HG02973 (cell line): ENCODE data around the gene MED31.
"Not testable (repeated sequence)": the region's sequence is repeated elsewhere in the genome, so short reads cannot be mapped to it uniquely, and the experiment has no call there.

Source experiments
- ATAC-seq: cut with Tn5 transposase; IDR thresholded peaks from one replicate; pipeline ENCODE4 v1.9.1; 2021; ENCODE audit warnings: moderate library complexity; ENCODE audit not compliant: unreplicated experiment

Gene MED31

DNA sequence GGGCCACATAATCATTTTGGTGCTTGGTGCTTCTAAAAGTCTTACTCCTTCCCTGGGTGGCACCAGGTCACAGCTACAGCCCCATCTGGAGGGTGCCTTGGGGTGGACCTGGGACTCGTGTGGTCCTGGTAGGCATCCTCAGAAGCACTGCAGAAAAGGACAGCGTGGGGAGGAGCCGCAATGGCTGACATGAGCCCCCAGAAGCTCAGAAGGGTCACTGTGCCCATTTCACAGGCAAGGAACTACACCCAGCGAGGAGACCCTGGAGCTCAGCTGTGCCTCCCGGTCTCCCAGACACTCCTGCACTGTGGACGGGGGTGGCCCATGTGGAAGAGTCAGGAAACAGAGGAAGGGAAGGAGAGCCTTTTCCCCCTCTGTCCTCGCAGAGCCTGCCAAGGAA lies 26.5 kb upstream of the MED31 start:
- ATAC-seq: no peak

GRCh38 chr17:6677158-6677831 lies 25.9 kb upstream of the MED31 start:
- ATAC-seq: no peak

GRCh38 chr17:6676802-6677157 lies 25.4 kb upstream of the MED31 start:
- ATAC-seq: no peak

DNA sequence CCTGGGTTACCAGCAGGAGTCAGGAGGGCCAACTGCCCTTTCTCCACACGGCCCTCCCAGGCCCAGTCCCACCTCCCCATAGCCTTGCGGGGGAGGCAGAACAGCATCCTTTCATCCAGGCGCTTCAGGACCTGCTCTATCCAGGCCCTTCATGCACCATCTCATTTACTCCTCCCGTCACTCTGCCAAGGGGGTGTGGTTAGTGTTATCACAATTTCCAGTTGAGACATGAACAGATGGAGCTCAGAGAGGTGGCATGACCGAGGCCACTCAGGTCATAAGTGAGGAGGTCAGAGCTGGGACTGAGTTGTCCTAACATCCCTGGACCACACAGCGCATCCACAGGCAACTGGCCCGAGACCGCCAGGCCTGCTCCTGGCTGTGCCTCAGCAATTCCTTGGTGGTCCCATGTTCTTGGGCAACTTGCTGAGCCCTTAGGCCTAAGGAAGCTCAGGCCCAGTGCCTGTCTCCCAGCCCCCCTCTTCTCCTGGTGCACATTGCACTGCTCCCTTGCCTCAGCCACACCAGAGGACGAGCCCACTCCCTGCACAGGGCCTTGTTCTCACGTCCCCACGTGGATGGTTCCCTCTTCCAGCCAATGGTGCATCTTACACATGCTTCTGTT lies 23.9 kb upstream of the MED31 start:
- ATAC-seq: no peak

DNA sequence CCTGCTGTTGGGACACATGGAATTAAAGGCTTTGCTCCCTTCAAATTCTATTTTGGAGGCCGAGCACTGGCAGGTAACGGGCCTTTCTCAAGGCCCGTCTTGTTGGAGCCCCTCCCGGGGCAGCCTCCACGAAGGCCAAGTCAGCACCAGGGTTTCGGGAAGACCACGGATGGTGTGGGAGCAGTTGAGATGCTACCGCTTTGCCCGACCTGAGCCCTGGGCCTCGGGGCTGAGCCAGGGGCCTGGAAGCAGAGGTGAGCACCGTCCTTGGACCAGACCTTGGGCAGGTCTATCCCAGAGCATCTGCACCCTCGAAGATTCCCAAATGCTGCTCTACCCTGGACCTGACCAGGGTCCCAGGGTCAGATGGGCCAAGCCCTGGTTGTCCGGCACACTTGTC lies 23.2 kb upstream of the MED31 start:
- no peak for ATAC-seq

DNA sequence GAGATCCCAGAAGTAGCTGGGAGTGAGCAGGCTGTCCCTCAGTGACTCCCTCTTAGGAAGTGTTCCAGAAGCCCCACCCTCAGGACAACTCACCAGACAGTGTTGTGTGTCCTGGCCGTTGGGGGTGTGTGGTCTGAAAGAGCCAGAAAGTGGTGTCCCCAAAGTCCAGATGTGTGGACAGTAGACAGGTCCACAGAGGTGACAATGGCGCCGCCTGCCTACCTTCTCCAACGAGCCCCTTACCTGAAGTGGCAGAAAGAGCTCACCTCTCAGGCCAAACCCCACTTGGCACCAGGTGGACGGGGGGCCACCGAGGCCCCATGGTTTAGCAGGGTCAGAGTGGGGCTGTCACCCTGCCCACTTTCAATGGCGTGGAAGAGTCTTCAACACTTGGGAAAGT lies 20.0 kb upstream of the MED31 start:
- ATAC-seq: no peak

GRCh38 chr17:6670999-6671398 lies 19.6 kb upstream of the MED31 start:
- no peak for ATAC-seq

- no peak for ATAC-seq
Observed at GRCh38 chr17:6670571-6670970, 19.2 kb upstream of the MED31 start.

- ATAC-seq: no peak
Observed at GRCh38 chr17:6669479-6670212, 18.2 kb upstream of the MED31 start.

DNA sequence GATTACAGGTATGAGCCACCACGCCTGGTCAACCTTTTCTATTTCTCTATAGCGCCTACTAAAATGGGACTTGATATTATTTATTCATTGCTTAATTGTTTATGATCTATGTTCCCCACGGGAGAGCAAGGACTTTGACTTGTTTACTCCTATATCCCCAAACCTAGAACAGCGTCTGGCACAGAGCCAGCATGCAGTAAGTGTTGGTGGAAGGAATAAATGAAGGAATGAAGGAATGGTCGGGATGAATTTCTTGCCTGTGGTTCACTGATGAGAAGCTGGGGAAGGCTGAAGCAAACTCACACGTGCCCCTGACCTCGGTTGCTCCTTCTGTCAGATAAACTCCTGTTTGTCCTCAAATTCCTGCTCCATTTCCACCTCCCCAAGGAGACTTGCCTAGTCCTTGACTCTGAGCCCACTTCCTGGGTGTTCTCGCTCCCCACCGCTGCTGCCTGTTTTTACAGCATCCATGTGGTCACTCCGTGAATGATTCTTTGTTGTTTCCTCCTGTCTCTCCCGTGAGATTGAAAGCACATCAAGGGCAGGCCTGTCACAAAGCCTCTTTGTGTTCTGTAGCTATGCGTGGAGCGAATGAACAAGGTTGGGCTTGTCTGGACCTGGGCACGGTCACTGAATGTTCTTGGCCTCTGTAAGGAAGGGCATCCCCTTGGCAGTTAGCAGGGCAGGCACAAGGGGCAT lies 17.5 kb upstream of the MED31 start:
- ATAC-seq: no peak

GRCh38 chr17:6668219-6668618 lies 16.8 kb upstream of the MED31 start:
- ATAC-seq: no peak

DNA sequence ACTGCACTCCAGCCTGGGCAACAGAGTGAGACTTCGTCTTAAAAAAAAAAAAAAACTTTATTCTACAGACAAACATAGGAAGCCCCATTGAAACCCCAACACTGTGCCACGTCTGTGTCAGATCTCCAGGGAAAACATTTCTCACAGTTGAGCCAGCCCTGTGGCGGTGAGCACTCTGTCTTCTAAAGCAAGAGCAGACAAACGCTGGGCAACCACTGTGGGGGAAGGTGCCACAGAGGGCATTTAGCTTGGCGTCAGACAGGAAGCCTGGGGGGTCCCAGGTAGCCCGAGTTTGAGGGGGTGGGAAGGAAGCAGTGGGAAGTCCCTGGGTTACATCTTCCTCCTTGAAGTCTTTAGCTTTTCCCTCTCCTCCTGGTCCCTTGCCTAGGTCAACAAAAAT lies 16.1 kb upstream of the MED31 start:
- no peak for ATAC-seq

GRCh38 chr17:6666557-6666956 lies 15.2 kb upstream of the MED31 start:
- ATAC-seq: no peak

- no peak for ATAC-seq
Observed at GRCh38 chr17:6666077-6666521, 14.7 kb upstream of the MED31 start.

GRCh38 chr17:6663200-6663599 lies 11.8 kb upstream of the MED31 start:
- ATAC-seq: not testable (repeated sequence)

GRCh38 chr17:6661464-6661848 lies 10.1 kb upstream of the MED31 start:
- ATAC-seq: no peak

GRCh38 chr17:6660805-6661463 lies 9.5 kb upstream of the MED31 start:
- peak; percentile 74 for ATAC-seq

- no peak for ATAC-seq
Observed at GRCh38 chr17:6660101-6660500, 8.7 kb upstream of the MED31 start.

GRCh38 chr17:6658411-6658810 lies 7.0 kb upstream of the MED31 start:
- not testable (repeated sequence) for ATAC-seq

DNA sequence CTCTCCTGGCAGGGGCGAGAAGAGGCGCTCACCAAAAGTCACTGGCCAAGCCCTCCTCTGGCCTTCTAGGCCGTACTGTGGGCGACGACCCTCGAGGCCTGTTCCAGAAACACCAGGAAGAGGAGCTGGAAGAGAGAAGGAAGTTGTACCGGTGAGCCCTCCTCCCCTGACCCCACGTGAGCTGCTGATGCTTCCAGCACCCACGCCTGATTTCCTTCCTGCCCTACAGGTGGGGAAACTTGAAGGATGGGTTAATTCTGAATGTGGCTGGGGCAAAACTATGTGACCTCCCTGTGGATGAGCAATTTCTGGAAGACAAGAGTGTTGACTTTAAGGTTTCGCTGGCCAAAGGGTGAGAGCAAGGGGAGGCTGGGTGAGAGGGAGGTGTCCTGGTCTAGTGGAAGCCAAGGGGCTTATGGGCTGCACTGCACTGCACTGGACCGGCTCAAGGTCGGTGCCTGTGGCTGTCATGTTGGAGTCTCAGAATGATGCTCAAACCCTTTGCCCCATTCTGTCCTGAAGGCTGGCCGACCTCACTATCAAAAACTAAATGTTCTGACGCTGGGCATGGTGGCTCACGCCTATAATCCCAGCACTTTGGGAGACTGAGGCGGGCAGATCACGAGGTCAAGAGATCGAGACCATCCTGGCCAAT lies 6.4 kb upstream of the MED31 start:
- no peak for ATAC-seq
